HEK293 (cell line): ENCODE results near the gene NRF1.

Experiments
- CTCF ChIP-seq: fragments of 450-650 bp; formaldehyde crosslinking; IDR thresholded peaks from 2 replicates; pipeline ENCODE4 v1.5.1; 2016; ENCODE audit warnings: missing biosample characterization, missing genetic modification characterization
- GFI1B ChIP-seq: fragments of 450-650 bp; formaldehyde crosslinking; IDR thresholded peaks from 2 replicates; pipeline ENCODE4 v1.5.1; 2016; ENCODE audit warnings: missing biosample characterization, missing genetic modification characterization
- MEIS1 ChIP-seq: sonication (generic); formaldehyde crosslinking; IDR thresholded peaks from 2 replicates; pipeline ENCODE4 v1.8.1; 2022; ENCODE audit warnings: missing genetic modification reagents, mild to moderate bottlenecking, borderline replicate concordance
- TCF7L2 ChIP-seq: IDR thresholded peaks from 2 replicates; pipeline ENCODE4 v1.6.1; 2011; ENCODE audit warnings: low read depth, mild to moderate bottlenecking, inconsistent platforms, low read length, moderate library complexity, borderline replicate concordance
- ZBTB1 ChIP-seq: fragments of 450-650 bp; formaldehyde crosslinking; IDR thresholded peaks from 2 replicates; pipeline ENCODE4 v1.5.1; 2016; ENCODE audit warnings: missing biosample characterization, missing genetic modification characterization
- ZNF221 ChIP-seq: fragments of 450-650 bp; formaldehyde crosslinking; IDR thresholded peaks from 2 replicates; pipeline ENCODE4 v1.5.1; 2017; ENCODE audit warnings: missing biosample characterization, missing genetic modification characterization, borderline replicate concordance
- ZNF426 ChIP-seq: fragments of 450-650 bp; formaldehyde crosslinking; IDR thresholded peaks from 2 replicates; pipeline ENCODE4 v1.5.1; 2017; ENCODE audit warnings: missing biosample characterization, missing genetic modification characterization, mild to moderate bottlenecking, inconsistent platforms, moderate library complexity
- ZNF449 ChIP-seq: fragments of 450-650 bp; formaldehyde crosslinking; IDR thresholded peaks from 2 replicates; pipeline ENCODE4 v1.5.1; 2017; ENCODE audit warnings: missing biosample characterization, mild to moderate bottlenecking, missing genetic modification characterization, moderate library complexity
- TF ChIP-seq, protein P1 (sequence below): fragments of 450-650 bp; formaldehyde crosslinking; IDR thresholded peaks from 2 replicates; pipeline ENCODE4 v1.5.1; 2016; ENCODE audit warnings: missing biosample characterization, missing genetic modification characterization

DNA sequence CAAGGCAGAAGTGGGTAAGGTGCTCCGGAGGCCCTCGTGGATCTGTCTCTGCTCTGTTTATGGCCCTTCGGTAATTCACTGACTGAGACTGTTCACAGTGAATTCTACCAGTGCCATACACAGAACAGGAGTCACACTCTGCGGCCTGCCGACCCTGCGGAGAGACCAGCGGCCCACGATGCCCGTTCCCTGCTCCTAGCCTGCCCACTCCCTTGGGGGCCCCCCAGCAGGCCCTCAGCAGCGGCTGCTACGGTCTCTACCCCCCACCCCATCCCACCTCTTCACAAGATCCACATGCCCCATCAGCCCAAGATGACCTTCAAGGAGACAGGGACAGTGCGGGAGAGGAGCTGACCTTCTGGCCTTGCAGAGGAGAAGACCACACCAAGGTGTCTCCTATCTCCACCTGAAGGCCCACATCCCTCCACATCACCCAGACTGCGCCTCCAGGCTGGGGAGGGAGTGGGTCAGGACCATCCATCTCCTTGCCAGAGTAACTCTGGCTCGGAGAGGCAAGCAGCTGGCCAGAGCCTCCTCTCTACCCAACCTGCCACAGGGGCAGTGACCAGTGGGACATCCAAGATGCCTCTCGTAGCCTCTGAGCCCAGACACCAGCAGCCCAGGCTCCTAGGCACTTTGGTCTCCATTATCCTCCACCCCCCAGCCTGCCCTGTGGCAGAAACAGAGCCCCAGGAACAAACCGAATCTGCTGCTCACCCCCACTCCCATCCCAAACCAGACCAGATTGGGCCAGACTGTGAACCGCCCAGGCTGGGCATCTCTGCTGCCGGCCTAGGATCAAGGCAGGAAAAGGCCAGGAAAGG, 163.6 kb downstream of the NRF1 start:
- no peak for TF ChIP-seq MEIS1 (CRISPR knock-in tag)
- no peak for TF ChIP-seq CTCF (tag by site-specific recombination)
- no peak for TF ChIP-seq ZNF221
- TF ChIP-seq, protein P1, sequence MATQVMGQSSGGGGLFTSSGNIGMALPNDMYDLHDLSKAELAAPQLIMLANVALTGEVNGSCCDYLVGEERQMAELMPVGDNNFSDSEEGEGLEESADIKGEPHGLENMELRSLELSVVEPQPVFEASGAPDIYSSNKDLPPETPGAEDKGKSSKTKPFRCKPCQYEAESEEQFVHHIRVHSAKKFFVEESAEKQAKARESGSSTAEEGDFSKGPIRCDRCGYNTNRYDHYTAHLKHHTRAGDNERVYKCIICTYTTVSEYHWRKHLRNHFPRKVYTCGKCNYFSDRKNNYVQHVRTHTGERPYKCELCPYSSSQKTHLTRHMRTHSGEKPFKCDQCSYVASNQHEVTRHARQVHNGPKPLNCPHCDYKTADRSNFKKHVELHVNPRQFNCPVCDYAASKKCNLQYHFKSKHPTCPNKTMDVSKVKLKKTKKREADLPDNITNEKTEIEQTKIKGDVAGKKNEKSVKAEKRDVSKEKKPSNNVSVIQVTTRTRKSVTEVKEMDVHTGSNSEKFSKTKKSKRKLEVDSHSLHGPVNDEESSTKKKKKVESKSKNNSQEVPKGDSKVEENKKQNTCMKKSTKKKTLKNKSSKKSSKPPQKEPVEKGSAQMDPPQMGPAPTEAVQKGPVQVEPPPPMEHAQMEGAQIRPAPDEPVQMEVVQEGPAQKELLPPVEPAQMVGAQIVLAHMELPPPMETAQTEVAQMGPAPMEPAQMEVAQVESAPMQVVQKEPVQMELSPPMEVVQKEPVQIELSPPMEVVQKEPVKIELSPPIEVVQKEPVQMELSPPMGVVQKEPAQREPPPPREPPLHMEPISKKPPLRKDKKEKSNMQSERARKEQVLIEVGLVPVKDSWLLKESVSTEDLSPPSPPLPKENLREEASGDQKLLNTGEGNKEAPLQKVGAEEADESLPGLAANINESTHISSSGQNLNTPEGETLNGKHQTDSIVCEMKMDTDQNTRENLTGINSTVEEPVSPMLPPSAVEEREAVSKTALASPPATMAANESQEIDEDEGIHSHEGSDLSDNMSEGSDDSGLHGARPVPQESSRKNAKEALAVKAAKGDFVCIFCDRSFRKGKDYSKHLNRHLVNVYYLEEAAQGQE = no peak
- TF ChIP-seq TCF7L2 = no peak
- TF ChIP-seq ZBTB1 = no peak
- TF ChIP-seq GFI1B (tag by site-specific recombination) = no peak
- TF ChIP-seq ZNF449 = no peak
- no peak for TF ChIP-seq ZNF426 (tag by site-specific recombination)
